Motor neuron (in vitro differentiated cells): Measurements from ENCODE around the gene CDC16. TPM values are rescaled to one million over a fixed set of nuclear protein-coding genes. Genes with fewer than 3 reads are reported as not detected.
A peak's percentile ranks its signal among the peaks of the same experiment; 100 is the strongest.
"Not testable (repeated sequence)": the region's sequence is repeated elsewhere in the genome, so short reads cannot be mapped to it uniquely, and the experiment has no call there.

Experiments
- ATAC-seq, 8 experiments: fragments of 200-7000 bp; cut with Tn5 transposase; replicated peaks in 6 of 8; 2 replicates each; pipeline ENCODE4 v1.8.0; 2021; ENCODE audit warnings: mild to moderate bottlenecking in 8 of 8, moderate library complexity in 8 of 8
- H3K27ac ChIP-seq, 2 donors: fragments of 250-450 bp; sonication (Bioruptor Pico); 2 replicates each; pipeline ENCODE4 v1.9.0; 2021; ENCODE audit warnings: antibody characterized with exemption in 2 of 2, mild to moderate bottlenecking in 2 of 2, moderate library complexity in 1 of 2
- H3K4me1 ChIP-seq, 2 donors: fragments of 250-450 bp; sonication (Bioruptor Pico); replicated peaks in 1 of 2; 2 replicates each; pipeline ENCODE4 v1.6.1; 2021; ENCODE audit warnings: antibody characterized with exemption in 2 of 2, mild to moderate bottlenecking in 2 of 2, moderate library complexity in 1 of 2
- H3K4me3 ChIP-seq, 5 donors: fragments of 250-450 bp; sonication (Bioruptor Pico); 2 replicates each; pipeline ENCODE4 v1.9.0; 2021; ENCODE audit warnings: antibody characterized with exemption in 5 of 5, mild to moderate bottlenecking in 5 of 5, moderate library complexity in 4 of 5
- WGBS, 10 experiments: fragments of 450-650 bp; shearing (Covaris generic); methylation state at CpG; one replicate each; pipeline ENCODE4 v1.0.0; 2022; 5-methylcytosine and 5-hydroxymethylcytosine counted together
- in situ Hi-C, 9 experiments: fragments of 400-800 bp; cut with MboI; loops; one replicate each; pipeline ENCODE4 v1.15.0; 2021; ENCODE audit warnings: low sequenced_read_pairs in 9 of 9, low pct_unique_long_range_greater_than_20kb in 2 of 9; ENCODE audit not compliant: unreplicated experiment in 9 of 9
- total RNA-seq, 8 experiments: library from RNA; unstranded; fragments of 300-600 nt; gene quantifications; 2 replicates each; pipeline versions ENCODE4 v1.2.3 to v1.2.4, GENCODE V29; 2022

The CDC16 gene
- 10 to 100 TPM; 33.9 to 79.4 (median 44.0) TPM for total RNA-seq

- ATAC-seq = peak; percentile 92 to 98 (median 96)
- WGBS, 10 experiments = 0 to 2% (median 0%) methylated on average over 3 to 12 of the region's 76 CpGs; no CpG with 5 or more reads in 6 of the 10 experiments
- in situ Hi-C loops = no loop called here
- Histone ChIP-seq H3K4me3 (peak within 1 kb of the TSS; percentile 71 to 98 (median 80)), H3K4me1 (peaks cover 5 to 19% of the 10 kb centered on the region in 2 donors), H3K27ac (peak within 1 kb of the TSS; percentile 79 to 95)
Measured at GRCh38 chr13:114234645-114235421, at the start of gene CDC16. CDC16 (plus strand) TSS chr13:114234897; CDS start chr13:114235085, 188 bp downstream.

GRCh38 chr13:114185182-114185971, 49.3 kb upstream of the CDC16 start:
- in situ Hi-C loops = no loop called here
- Histone ChIP-seq H3K4me1 (no peaks in the 10 kb centered on the region), H3K4me3 (no peak overlapping the region), H3K27ac (no peak overlapping the region)
- ATAC-seq = no peak
- WGBS, 10 experiments = 0 to 100% (median 87%) methylated on average over 1 to 4 of the region's 15 CpGs; no CpG with 5 or more reads in 6 of the 10 experiments

GRCh38 chr13:114194853-114195252, 39.8 kb upstream of the CDC16 start:
- in situ Hi-C loops = no loop called here
- WGBS, 10 experiments = 100% methylated on average over 1 of the region's 5 CpGs; no CpG with 5 or more reads in 9 of the 10 experiments
- Histone ChIP-seq H3K4me1 (no peaks in the 10 kb centered on the region), H3K27ac (no peak overlapping the region), H3K4me3 (no peak overlapping the region)
- ATAC-seq = no peak

DNA sequence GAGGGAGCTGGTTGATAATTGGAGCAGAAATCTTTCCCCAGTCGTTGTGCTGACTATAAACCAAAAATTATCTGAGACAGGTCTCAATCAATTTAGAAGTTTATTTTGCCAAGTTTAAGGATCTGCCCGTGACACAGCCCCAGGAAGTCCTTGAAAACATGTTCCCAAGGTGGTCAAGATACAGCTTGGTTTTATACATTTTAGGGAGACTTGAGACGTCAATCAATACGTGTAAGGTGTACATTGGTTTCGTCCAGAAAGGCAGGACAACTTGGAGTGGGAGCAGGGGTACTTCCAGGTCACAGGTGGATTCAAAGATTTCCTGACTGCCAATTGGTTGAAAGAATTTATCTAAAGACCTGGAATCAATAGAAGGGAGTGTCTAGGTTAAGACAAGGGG, 38.1 kb upstream of the CDC16 start:
- ATAC-seq = no peak
- 0 to 93% (median 64%) methylated on average over 2 to 5 of the region's 5 CpGs; no CpG with 5 or more reads in 3 of the 10 experiments for WGBS, 10 experiments
- Histone ChIP-seq H3K4me1 (no peaks in the 10 kb centered on the region), H3K4me3 (no peak overlapping the region), H3K27ac (no peak overlapping the region)
- in situ Hi-C loops = no loop called here

DNA sequence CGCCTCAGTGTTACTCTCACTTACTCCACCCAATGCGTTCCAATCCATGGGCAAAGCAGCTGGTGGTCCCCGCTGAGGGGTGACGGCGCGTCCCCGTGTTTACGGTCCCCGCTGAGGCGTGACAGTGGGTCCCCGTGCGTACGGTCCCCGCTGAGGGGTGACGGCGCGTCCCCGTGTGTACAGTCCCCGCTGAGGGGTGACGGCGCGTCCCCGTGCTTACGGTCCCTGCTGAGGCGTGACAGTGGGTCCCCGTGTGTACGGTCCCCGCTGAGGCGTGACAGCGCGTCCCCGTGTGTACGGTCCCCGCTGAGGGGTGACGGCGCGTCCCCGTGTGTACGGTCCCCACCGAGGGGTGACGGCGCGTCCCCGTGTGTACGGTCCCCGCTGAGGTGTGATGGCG, 36.1 kb upstream of the CDC16 start:
- Histone ChIP-seq H3K27ac (no peak overlapping the region), H3K4me3 (no peak overlapping the region), H3K4me1 (no peaks in the 10 kb centered on the region)
- no peak for ATAC-seq
- in situ Hi-C loops = no loop called here
- 40 to 100% (median 85%) methylated on average over 1 to 18 of the region's 47 CpGs; no CpG with 5 or more reads in 5 of the 10 experiments for WGBS, 10 experiments

DNA sequence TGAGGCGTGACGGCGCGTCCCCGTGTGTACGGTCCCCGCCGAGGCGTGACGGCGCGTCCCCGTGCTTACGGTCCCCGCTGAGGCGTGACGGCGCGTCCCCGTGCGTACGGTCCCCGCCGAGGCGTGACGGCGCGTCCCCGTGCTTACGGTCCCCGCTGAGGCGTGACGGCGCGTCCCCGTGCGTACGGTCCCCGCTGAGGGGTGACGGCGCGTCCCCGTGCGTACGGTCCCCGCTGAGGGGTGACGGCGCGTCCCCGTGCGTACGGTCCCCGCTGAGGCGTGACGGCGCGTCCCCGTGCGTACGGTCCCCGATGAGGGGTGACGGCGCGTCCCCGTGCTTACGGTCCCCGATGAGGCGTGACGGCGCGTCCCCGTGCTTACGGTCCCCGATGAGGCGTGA, 35.2 kb upstream of the CDC16 start:
- H3K4me1 ChIP-seq, ATAC-seq, H3K27ac ChIP-seq, H3K4me3 ChIP-seq, in situ Hi-C loops: not testable (repeated sequence)
- no CpG with 5 or more reads among the region's 75 CpGs for WGBS, 10 experiments

DNA sequence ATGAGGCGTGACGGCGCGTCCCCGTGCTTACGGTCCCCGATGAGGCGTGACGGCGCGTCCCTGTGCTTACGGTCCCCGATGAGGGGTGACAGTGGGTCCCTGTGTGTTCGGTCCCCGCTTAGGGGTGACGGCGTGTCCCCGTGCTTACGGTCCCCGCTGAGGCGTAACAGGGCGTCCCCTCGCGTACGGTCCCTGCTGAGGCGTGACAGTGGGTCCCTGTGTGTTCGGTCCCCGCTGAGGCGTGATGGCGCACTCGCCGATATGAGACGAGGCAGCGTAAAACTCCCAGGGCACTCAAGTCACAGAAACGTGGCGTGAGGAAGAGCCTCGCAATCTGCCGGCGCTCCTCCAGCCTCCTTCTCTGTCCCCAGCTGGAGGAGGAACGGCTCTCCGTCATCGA, 34.7 kb upstream of the CDC16 start:
- no peak overlapping the region for H3K27ac ChIP-seq
- peak in 3 of 8 experiments; percentile 53 to 58 (median 54) for ATAC-seq
- peak overlapping the region in 1 of 5 donors; percentile 11 for H3K4me3 ChIP-seq
- in situ Hi-C loops = no loop called here
- H3K4me1 ChIP-seq = no peaks in the 10 kb centered on the region
- 47 to 80% methylated on average over 4 to 6 of the region's 42 CpGs; no CpG with 5 or more reads in 8 of the 10 experiments for WGBS, 10 experiments

GRCh38 chr13:114200399-114200911, 34.2 kb upstream of the CDC16 start:
- WGBS, 10 experiments = 10 to 100% (median 70%) methylated on average over 2 to 9 of the region's 18 CpGs; no CpG with 5 or more reads in 5 of the 10 experiments
- no peak overlapping the region for H3K27ac ChIP-seq
- ATAC-seq = peak in 4 of 8 experiments; percentile 32 to 58 (median 50)
- no peaks in the 10 kb centered on the region for H3K4me1 ChIP-seq
- H3K4me3 ChIP-seq = peak overlapping the region in 1 of 5 donors; percentile 11
- in situ Hi-C loops = no loop called here

GRCh38 chr13:114202581-114202980, 32.1 kb upstream of the CDC16 start:
- no peak overlapping the region for H3K4me3 ChIP-seq
- H3K27ac ChIP-seq = no peak overlapping the region
- no peak for ATAC-seq
- WGBS, 10 experiments = 33 to 100% (median 73%) methylated on average over 1 to 5 of the region's 6 CpGs; no CpG with 5 or more reads in 2 of the 10 experiments
- H3K4me1 ChIP-seq = no peaks in the 10 kb centered on the region
- in situ Hi-C loops = no loop called here

DNA sequence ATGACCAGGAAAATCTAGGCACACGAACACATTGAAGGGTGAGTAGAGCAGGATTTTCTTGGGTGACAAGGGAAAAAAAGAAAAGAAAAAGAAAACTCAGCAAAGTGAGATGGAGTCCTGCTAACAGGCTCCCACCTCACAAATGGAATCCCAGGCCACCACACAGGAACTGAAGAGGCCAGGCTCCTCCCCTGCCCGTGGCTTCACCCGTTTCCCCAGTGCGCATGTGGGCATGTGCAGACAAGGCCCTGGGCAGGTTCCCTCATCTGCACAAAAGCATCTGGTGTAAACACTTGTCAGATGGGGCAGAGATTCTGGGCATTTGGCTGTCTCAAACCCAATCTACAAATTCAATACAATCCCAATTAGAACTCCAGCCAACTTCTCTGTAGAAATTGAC, 31.2 kb upstream of the CDC16 start:
- H3K27ac ChIP-seq = no peak overlapping the region
- in situ Hi-C loops = no loop called here
- no peaks in the 10 kb centered on the region for H3K4me1 ChIP-seq
- ATAC-seq = peak in 1 of 8 experiments; percentile 34
- H3K4me3 ChIP-seq = no peak overlapping the region
- 20 to 100% (median 70%) methylated on average over 1 to 4 of the region's 4 CpGs; no CpG with 5 or more reads in 1 of the 10 experiments for WGBS, 10 experiments

DNA sequence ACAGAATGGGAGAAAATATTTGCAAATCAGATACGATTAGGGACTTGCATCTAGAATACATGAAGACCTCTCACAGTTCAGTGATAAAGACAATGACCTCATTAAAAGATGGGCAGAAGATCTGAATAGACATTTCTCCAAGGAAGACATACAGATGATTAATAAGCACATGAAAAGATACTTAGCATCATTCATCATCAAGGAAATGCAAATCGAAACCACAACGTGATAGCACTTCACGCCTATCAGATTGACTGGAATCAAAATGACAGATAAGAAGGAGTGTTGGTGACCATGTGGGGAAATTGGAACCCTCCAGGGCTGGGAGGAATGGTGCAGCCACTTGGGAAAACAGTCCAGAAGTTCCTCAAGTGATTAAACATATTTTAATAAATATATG, 29.8 kb upstream of the CDC16 start:
- in situ Hi-C loops = no loop called here
- H3K27ac ChIP-seq = no peak overlapping the region
- H3K4me1 ChIP-seq = no peaks in the 10 kb centered on the region
- no peak overlapping the region for H3K4me3 ChIP-seq
- WGBS, 10 experiments = 46 to 97% (median 80%) methylated on average over 1 to 4 of the region's 4 CpGs; no CpG with 5 or more reads in 1 of the 10 experiments
- ATAC-seq = no peak

- H3K4me3 ChIP-seq = no peak overlapping the region
- no peak for ATAC-seq
- in situ Hi-C loops = no loop called here
- no peaks in the 10 kb centered on the region for H3K4me1 ChIP-seq
- H3K27ac ChIP-seq = no peak overlapping the region
- WGBS, 10 experiments = 20 to 91% (median 76%) methylated on average over 1 to 6 of the region's 6 CpGs; no CpG with 5 or more reads in 1 of the 10 experiments
Measured at GRCh38 chr13:114208134-114208533, 26.6 kb upstream of the CDC16 start.
